HG03521 (cell line): ENCODE measurements around the gene NR3C2.

ENCODE experiments used
- ATAC-seq: cut with Tn5 transposase; IDR thresholded peaks from one replicate; pipeline ENCODE4 v1.9.1; 2021; ENCODE audit warnings: mild to moderate bottlenecking, moderate library complexity; ENCODE audit not compliant: unreplicated experiment

The NR3C2 gene

GRCh38 chr4:148118179-148118578 is 324.0 kb downstream of the NR3C2 start:
- no peak for ATAC-seq

- no peak for ATAC-seq
These were observed 325.2 kb downstream of the NR3C2 start for GRCh38 chr4:148116969-148117368.

- ATAC-seq: no peak
These were observed 325.9 kb downstream of the NR3C2 start for GRCh38 chr4:148116264-148116663.

DNA sequence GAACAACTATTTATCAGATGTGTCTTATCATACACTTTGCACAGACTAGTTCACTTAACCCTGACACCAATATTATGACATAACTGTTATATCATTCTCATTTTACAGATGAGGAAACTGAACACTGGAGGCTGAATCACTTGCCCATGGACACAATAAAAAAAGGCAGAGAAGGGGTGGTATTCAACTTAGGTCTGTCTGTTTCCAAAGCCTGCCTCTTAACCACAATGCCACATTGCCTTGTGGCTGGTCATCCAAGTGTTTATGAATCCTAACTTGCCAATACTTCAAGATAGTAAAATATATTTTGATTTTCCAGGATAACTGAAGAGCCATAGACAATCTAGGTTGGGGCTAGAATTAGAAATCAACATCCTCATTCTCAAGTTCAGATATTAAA is 327.8 kb downstream of the NR3C2 start:
- no peak for ATAC-seq

DNA sequence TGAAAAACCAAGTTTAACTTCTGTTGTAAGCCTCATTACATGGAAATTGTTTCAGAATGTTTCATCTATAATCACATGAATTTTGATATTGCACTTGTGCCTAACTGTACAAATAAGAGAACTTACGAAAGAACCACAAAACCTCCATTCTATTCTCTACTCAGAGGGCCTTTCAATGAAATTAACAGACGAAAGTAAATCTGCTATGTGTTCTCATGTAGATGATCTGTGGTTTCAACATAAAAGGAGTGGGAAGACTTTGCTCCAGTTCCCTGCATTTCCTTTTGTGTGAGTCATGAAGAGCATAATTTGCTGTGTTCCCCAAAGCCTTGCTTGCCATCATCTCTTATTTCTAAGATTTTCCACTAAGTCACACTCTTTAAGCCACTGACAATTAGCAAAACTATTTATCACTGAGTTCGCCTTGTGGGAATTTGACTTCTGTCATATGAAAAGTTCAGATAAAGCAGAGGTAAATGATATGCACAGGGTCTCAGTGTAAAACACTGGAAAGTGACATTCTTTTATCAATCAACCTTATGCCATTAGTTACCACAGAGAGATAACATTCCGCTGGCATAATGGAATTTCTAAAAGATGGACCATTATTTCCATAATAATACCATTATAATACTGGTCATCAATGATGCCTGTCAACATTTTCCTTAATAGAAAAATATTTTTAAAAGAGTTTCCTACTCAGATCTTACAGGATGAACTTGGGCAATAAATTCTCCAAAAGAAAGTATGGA is 329.8 kb downstream of the NR3C2 start:
- no peak for ATAC-seq

GRCh38 chr4:148110169-148110568 is 332.0 kb downstream of the NR3C2 start:
- no peak for ATAC-seq

- ATAC-seq: no peak
These were observed 333.0 kb downstream of the NR3C2 start for GRCh38 chr4:148109216-148109615.

DNA sequence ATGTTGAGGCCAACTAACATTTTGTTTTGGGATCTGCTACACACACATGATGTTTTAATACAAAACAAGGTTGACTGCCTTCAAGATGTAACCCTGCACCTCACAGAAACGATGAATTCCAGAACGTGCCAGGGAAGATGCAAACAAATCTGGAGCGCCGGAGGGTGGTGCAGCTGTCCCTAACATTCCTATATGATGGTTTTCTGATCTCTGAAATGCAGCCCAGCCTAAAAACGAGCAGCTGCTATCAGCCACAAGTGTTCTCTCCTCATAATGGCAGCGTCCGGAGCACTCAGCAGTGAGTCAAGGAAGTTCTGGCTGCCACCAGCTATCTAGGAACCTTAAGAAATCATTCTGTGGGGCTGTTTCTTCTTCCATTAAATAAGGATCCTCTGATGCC is 333.4 kb downstream of the NR3C2 start:
- no peak for ATAC-seq

- no peak for ATAC-seq
These were observed 338.4 kb downstream of the NR3C2 start for GRCh38 chr4:148103597-148104355.

DNA sequence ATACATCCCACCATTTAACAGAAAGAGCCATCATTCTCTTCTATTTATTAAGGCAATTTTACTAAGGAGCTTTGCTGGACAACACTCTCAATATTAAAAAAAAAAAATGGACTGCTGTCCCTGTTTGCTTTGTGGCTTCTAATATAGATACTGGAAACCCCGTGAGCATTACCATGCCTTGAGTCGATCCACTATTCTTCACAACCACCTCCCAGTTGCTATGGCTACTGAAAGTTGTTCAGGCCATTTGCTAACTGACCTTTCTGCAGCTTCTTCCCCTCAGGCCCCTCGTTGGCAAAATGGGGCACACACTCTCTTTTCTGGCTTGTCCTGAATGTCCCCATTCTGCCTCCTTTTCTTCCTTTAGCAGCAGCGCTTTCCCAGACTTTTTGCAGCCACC is 340.4 kb downstream of the NR3C2 start:
- ATAC-seq: no peak

- ATAC-seq: no peak
These were observed 341.0 kb downstream of the NR3C2 start for GRCh38 chr4:148101235-148101634.

GRCh38 chr4:148097801-148098200 is 344.4 kb downstream of the NR3C2 start:
- no peak for ATAC-seq

DNA sequence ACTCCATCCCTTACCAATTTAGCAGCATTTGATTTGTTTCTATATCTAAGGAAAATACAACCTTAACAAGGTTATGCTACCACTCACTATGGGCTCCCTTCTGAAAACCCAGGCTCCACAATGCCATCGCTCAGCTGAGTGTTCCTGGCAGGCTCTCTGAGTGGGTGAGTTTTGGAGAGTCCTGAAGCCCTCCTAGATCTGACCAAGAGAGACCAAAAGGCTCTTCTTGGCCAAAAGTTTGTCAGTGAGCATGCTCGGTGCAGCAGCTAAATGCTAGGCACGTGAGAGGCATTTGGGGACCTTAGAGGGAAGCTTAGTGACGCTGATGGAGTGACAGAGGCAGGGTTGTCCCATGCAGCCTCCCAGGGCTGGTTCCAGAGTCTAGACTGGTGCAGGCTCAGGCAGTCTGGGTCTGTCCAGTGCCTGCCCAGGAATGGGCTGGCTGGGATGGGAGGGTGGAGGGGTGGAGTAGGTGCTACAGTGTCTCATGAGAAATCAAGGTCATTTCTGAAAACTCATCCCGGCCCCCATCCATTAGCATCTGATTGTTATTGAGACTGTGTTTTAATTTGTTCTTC is 346.8 kb downstream of the NR3C2 start:
- ATAC-seq: no peak

- ATAC-seq: no peak
These were observed 348.1 kb downstream of the NR3C2 start for GRCh38 chr4:148094149-148094548.

DNA sequence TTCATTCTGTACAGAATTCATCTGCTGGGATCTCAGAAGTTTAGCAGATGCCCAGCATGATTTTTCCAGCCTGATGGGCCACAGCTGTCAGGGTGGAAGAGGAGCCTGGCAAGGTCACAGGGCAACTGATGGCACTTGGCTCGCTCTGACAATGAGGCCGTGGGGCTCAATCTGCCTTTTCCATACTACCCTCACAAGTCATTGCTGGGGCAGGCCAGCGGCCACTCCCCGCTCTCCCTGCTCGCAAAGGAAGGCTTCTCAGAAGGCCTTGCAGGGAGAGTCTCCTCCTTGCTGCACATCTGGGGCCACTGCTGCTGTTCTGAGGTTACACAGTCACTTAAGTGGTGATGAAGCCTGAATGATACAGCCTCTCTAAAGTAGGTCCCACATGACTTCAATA is 349.1 kb downstream of the NR3C2 start:
- no peak for ATAC-seq

DNA sequence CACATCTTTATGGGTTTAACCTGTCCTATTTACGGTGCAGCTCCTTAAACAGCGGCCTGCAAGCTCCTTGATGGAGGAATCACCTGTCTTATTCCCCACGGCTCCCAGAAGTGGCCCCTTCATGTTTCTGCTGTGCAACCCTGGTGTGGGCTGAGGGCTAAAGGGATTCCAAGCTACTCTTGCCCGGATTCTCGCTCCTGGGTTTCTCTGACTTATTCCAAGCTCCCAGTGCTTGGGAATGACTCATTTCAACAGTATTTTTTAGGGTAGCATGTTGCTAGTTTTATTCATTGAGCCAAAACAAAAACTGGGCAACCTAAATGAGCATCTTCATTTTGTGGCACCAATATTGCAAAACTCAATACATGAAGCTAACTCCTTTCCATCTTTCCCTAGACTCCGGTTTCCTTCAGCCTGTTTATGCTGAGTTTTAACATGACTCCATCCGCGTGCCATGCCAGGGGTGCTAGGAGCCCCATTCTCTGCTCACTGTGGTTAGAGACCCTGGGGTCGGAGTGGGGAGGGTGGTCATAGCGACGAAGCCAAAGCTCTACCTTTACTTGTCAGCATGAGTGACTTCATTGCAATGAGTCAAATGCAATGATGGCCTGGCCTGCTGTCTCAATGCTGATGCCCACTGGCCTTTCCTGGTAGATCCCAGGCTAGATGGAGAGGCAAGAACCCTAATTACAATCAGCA is 349.7 kb downstream of the NR3C2 start:
- no peak for ATAC-seq

DNA sequence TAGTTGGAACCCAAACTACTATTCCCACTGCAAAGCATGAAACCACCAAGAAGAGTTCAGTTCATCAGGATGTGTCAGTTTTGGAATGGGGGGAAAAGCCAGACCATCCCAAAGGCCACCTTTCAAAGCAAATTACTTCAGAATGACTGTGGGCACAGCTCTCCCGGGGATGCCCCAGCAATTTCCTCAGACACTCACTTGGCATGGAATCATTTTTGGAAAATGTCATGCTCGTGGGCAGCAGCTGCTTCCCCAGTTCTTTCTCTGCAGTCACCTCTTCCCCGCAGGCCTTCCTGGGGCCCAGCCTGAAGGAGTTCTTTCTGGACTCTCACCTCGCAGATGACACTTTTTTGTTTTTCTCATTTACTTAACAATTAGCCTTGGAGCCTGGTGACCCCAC is 350.3 kb downstream of the NR3C2 start:
- no peak for ATAC-seq

DNA sequence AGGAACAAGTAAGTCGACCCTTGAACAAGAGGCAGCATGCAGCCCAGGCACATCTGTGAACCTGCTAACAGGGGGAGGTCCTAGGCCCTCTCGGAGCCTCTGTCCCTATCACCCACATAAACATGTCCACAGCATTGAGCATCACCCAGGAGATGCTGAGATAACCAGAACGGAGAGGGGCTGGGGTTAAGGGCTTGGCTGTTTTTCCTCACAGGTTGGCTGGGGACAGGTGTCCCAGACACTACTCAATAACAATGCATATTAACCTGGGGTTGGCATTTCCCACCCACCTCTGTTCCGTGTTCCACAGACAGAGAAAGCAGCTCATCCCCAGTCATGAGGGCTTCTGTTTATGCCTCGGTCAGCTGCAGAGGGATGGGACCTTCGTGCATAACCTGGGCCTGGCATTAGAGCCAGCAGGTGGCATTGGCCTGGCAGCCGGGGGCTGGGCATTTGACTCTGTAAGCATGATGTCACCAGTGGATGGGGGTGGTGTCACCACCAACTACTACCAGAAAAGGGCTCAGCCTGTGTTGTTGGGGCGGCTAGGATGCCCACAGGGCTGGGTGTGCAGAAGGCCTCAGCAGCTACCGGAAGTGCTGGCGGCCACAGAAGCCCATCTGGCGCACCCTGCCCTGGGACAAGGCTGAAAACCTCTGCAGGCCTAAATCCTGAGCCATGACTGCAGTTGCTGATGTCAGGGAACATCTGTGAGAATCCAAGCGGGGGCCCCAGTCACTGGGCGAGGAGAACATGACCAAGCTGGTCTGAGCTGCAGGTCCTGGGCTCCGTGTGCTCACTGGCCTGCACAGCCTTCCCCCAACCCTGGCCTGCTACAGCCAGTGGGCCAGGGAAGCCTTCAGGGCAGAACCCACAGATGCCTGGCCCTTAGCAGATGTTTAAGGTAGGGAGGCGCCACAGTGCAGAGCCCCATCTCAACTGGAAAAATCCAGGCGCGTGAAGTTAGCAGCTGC is 351.4 kb downstream of the NR3C2 start:
- ATAC-seq: no peak

DNA sequence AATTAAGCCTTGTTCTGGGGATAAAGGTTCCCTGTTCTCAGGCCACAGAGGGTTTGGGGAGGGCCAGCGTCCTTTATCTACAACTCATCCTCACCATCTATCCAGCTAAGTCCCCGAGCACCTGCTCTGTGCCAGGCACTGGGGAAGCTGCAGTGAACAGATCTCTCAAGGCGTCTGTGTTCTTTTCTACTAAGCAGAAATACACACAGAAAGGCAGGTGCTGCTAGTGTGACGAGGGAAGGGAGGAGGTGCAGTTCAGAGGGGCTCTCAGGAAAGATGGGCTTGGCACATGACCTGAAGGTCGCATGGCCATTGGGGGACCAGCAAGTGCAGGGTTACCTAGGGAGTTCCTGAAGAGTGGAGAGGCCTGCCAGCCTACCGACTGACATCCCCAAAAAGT is 352.2 kb downstream of the NR3C2 start:
- no peak for ATAC-seq

DNA sequence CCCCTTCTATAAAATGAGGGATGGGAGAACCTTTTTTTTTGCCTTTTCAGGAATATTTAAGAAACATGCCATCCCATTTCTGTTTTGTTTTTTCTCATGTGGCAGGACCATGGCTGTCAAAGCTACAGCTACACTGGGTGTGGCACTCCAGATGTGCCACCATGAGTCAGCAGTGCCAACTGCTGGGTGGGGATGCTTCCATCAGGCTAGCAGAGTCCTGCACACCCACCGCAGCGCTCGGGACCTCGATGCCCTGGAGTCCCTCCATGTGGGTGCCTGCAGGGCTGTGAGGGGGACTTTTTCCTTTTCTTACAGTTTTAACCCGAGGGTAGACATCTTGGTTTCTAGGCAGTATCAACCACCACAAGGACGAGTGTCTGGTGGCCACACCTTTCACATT is 352.6 kb downstream of the NR3C2 start:
- ATAC-seq: no peak
